Karpas-422 (cell line): ENCODE measurements around the gene TANC2. TPM values are rescaled to one million over a fixed set of nuclear protein-coding genes. Genes with fewer than 3 reads are reported as not detected.

ENCODE experiments used
- DNase-seq: peaks from one replicate; pipeline ENCODE4 v3.0.0-alpha.2; 2015
- H2AFZ ChIP-seq: fragments of 200-600 bp; sonication (generic); 2 replicates; pipeline ENCODE4 v1.6.1; 2014; ENCODE audit warnings: antibody characterized with exemption, low read length, mixed read lengths
- H3K27ac ChIP-seq: fragments of 200-600 bp; sonication (generic); 2 replicates; pipeline ENCODE4 v1.5.1; 2014; ENCODE audit warnings: mild to moderate bottlenecking, low read length, moderate library complexity
- H3K27me3 ChIP-seq: fragments of 200-600 bp; sonication (generic); 2 replicates; pipeline ENCODE4 v1.6.1; 2014; ENCODE audit warnings: low read length, mixed read lengths
- H3K36me3 ChIP-seq: fragments of 200-600 bp; sonication (generic); 2 replicates; pipeline ENCODE4 v1.6.1; 2014; ENCODE audit warnings: low read length, mixed read lengths; ENCODE audit not compliant: insufficient read depth
- H3K4me1 ChIP-seq: fragments of 200-600 bp; sonication (generic); 2 replicates; pipeline ENCODE4 v1.6.1; 2014; ENCODE audit warnings: mild to moderate bottlenecking, low read length, mixed read lengths
- H3K4me2 ChIP-seq: fragments of 200-600 bp; sonication (generic); 2 replicates; pipeline ENCODE4 v1.6.1; 2014; ENCODE audit warnings: low read length, low read depth, mild to moderate bottlenecking; ENCODE audit not compliant: poor library complexity, severe bottlenecking
- H3K4me3 ChIP-seq: fragments of 200-600 bp; sonication (generic); 2 replicates; pipeline ENCODE4 v1.5.1; 2014; ENCODE audit warnings: mild to moderate bottlenecking, antibody characterized with exemption, low read length, mixed read lengths
- H3K79me2 ChIP-seq: fragments of 200-600 bp; sonication (generic); 2 replicates; pipeline ENCODE4 v1.6.1; 2014; ENCODE audit warnings: mild to moderate bottlenecking, low read length, mixed read lengths
- H3K9ac ChIP-seq: fragments of 200-600 bp; sonication (generic); 2 replicates; pipeline ENCODE4 v1.6.0; 2014; ENCODE audit warnings: low read length
- H3K9me2 ChIP-seq: fragments of 200-600 bp; sonication (generic), shearing (Covaris generic); replicated peaks from 2 replicates; pipeline ENCODE4 v1.6.0; 2014; ENCODE audit warnings: mild to moderate bottlenecking, low read length, moderate library complexity; ENCODE audit not compliant: insufficient read depth
- H3K9me3 ChIP-seq: fragments of 300-700, 200-600 bp; sonication (generic); 2 replicates; pipeline ENCODE4 v1.6.1; 2014; ENCODE audit warnings: low read length, mixed read lengths
- H4K20me1 ChIP-seq: fragments of 200-600 bp; sonication (generic); 2 replicates; pipeline ENCODE4 v1.6.1; 2014; ENCODE audit warnings: mild to moderate bottlenecking, antibody characterized with exemption, low read length, low read depth; ENCODE audit not compliant: insufficient read depth
- total RNA-seq: library from RNA; depleted of rRNA; stranded (reverse); fragments of >200 nt; shearing (Covaris generic); gene quantifications from 2 replicates; pipeline ENCODE4 v1.2.3, GENCODE V29; 2014; ENCODE audit warnings: low replicate concordance

TANC2 gene
- total RNA-seq, 1 experiment from 2014 or later = 4.9 TPM

GRCh38 chr17:62948370-62948769, 17.7 kb upstream of the TANC2 start:
- H3K9me2 ChIP-seq = no peaks in the 10 kb centered on the region
- no peak overlapping the region for H3K27ac ChIP-seq
- no peaks in the 10 kb centered on the region for H3K79me2 ChIP-seq
- no peaks in the 10 kb centered on the region for H4K20me1 ChIP-seq
- no peak overlapping the region for H2AFZ ChIP-seq
- H3K9me3 ChIP-seq = no peaks in the 10 kb centered on the region
- no peak overlapping the region for H3K4me2 ChIP-seq
- DNase-seq = no peak
- H3K9ac ChIP-seq = no peak overlapping the region
- H3K36me3 ChIP-seq = no peaks in the 10 kb centered on the region
- H3K4me3 ChIP-seq = no peak overlapping the region
- H3K27me3 ChIP-seq = no peaks in the 10 kb centered on the region
- H3K4me1 ChIP-seq = no peaks in the 10 kb centered on the region

- no peaks in the 10 kb centered on the region for H4K20me1 ChIP-seq
- no peaks in the 10 kb centered on the region for H3K9me2 ChIP-seq
- H2AFZ ChIP-seq = no peak overlapping the region
- H3K4me2 ChIP-seq = no peak overlapping the region
- H3K27me3 ChIP-seq = no peaks in the 10 kb centered on the region
- H3K36me3 ChIP-seq = no peaks in the 10 kb centered on the region
- no peaks in the 10 kb centered on the region for H3K79me2 ChIP-seq
- no peak for DNase-seq
- no peaks in the 10 kb centered on the region for H3K4me1 ChIP-seq
- H3K27ac ChIP-seq = no peak overlapping the region
- H3K9me3 ChIP-seq = no peaks in the 10 kb centered on the region
- no peak overlapping the region for H3K9ac ChIP-seq
- no peak overlapping the region for H3K4me3 ChIP-seq
Observed at GRCh38 chr17:62949036-62949435, 17.0 kb upstream of the TANC2 start.

GRCh38 chr17:62950067-62950466, 16.0 kb upstream of the TANC2 start:
- no peak overlapping the region for H3K4me2 ChIP-seq
- H2AFZ ChIP-seq = no peak overlapping the region

GRCh38 chr17:62955841-62956352, 10.1 kb upstream of the TANC2 start:
- Histone ChIP-seq H3K27ac (no peak overlapping the region), H3K79me2 (no peaks in the 10 kb centered on the region), H3K36me3 (no peaks in the 10 kb centered on the region), H3K4me2 (no peak overlapping the region), H3K9ac (no peak overlapping the region), H2AFZ (no peak overlapping the region), H4K20me1 (no peaks in the 10 kb centered on the region), H3K9me3 (no peaks in the 10 kb centered on the region), H3K9me2 (no peaks in the 10 kb centered on the region), H3K4me1 (no peaks in the 10 kb centered on the region), H3K27me3 (no peaks in the 10 kb centered on the region), H3K4me3 (no peak overlapping the region)
- DNase-seq = peak; percentile 21

More at GRCh38 chr17:62950067-62950466, 16.0 kb upstream of the TANC2 start:
- H3K4me3 ChIP-seq = no peak overlapping the region
- H3K9me2 ChIP-seq = no peaks in the 10 kb centered on the region
- no peaks in the 10 kb centered on the region for H3K9me3 ChIP-seq
- no peaks in the 10 kb centered on the region for H3K4me1 ChIP-seq
- no peak overlapping the region for H3K27ac ChIP-seq
- peak; percentile 17 for DNase-seq
- no peaks in the 10 kb centered on the region for H4K20me1 ChIP-seq
- no peaks in the 10 kb centered on the region for H3K36me3 ChIP-seq
- H3K79me2 ChIP-seq = no peaks in the 10 kb centered on the region
- H3K9ac ChIP-seq = no peak overlapping the region
- no peaks in the 10 kb centered on the region for H3K27me3 ChIP-seq

GRCh38 chr17:62963296-62963695, 2.7 kb upstream of the TANC2 start:
- no peaks in the 10 kb centered on the region for H3K9me3 ChIP-seq
- no peaks in the 10 kb centered on the region for H3K79me2 ChIP-seq
- no peak overlapping the region for H3K27ac ChIP-seq
- no peak overlapping the region for H3K4me3 ChIP-seq
- H3K4me2 ChIP-seq = no peak overlapping the region
- H3K9ac ChIP-seq = no peak overlapping the region
- H2AFZ ChIP-seq = no peak overlapping the region
- H3K36me3 ChIP-seq = no peaks in the 10 kb centered on the region
- peaks cover 20% of the 10 kb centered on the region for H3K4me1 ChIP-seq
- DNase-seq = no peak
- H3K27me3 ChIP-seq = no peaks in the 10 kb centered on the region
- H4K20me1 ChIP-seq = no peaks in the 10 kb centered on the region
- no peaks in the 10 kb centered on the region for H3K9me2 ChIP-seq

GRCh38 chr17:62964506-62964905, 1.5 kb upstream of the TANC2 start:
- no peak overlapping the region for H3K4me3 ChIP-seq
- H3K36me3 ChIP-seq = no peaks in the 10 kb centered on the region
- H3K27me3 ChIP-seq = no peaks in the 10 kb centered on the region
- H3K4me1 ChIP-seq = peaks cover 27% of the 10 kb centered on the region
- H4K20me1 ChIP-seq = 0 out of 2 replicates have a peak, but pooled peaks cover 5% of the 10 kb centered on the region
- H3K9me3 ChIP-seq = no peaks in the 10 kb centered on the region
- no peaks in the 10 kb centered on the region for H3K9me2 ChIP-seq
- no peaks in the 10 kb centered on the region for H3K79me2 ChIP-seq
- H2AFZ ChIP-seq = no peak overlapping the region
- H3K4me2 ChIP-seq = no peak overlapping the region
- H3K27ac ChIP-seq = no peak overlapping the region
- no peak for DNase-seq
- no peak overlapping the region for H3K9ac ChIP-seq

GRCh38 chr17:62965174-62965685, 805 bp upstream of the TANC2 start:
- Histone ChIP-seq H3K27ac (no peak overlapping the region), H3K9me3 (no peaks in the 10 kb centered on the region), H3K9me2 (no peaks in the 10 kb centered on the region), H3K4me3 (peak overlapping the region; percentile 66; the same call in 1 of the 2 replicates), H3K4me2 (peak overlapping the region; percentile 53), H4K20me1 (0 out of 2 replicates have a peak, but pooled peaks cover 5% of the 10 kb centered on the region), H3K4me1 (peaks cover 27% of the 10 kb centered on the region), H3K36me3 (no peaks in the 10 kb centered on the region), H3K27me3 (no peaks in the 10 kb centered on the region), H3K9ac (no peak overlapping the region), H2AFZ (no peak overlapping the region), H3K79me2 (no peaks in the 10 kb centered on the region)
- no peak for DNase-seq

GRCh38 chr17:62966426-62967204, 580 bp downstream of the TANC2 start:
- H3K27ac ChIP-seq = no peak overlapping the region
- no peak for DNase-seq

More at GRCh38 chr17:62966426-62967204, 580 bp downstream of the TANC2 start:
- Histone ChIP-seq H2AFZ (no peak overlapping the region), H4K20me1 (0 out of 2 replicates have a peak, but pooled peaks cover 5% of the 10 kb centered on the region), H3K9me3 (no peaks in the 10 kb centered on the region), H3K9ac (peak overlapping the region; percentile 75), H3K4me3 (peak overlapping the region; percentile 79), H3K36me3 (no peaks in the 10 kb centered on the region), H3K4me2 (peak overlapping the region; percentile 82), H3K9me2 (no peaks in the 10 kb centered on the region), H3K79me2 (no peaks in the 10 kb centered on the region), H3K4me1 (peaks cover 27% of the 10 kb centered on the region), H3K27me3 (no peaks in the 10 kb centered on the region)
